GM19438 (cell line): ENCODE measurements around the gene CAMKMT.

Source experiments
- ATAC-seq: cut with Tn5 transposase; IDR thresholded peaks from one replicate; pipeline ENCODE4 v1.9.1; 2021; ENCODE audit warnings: low read depth; ENCODE audit not compliant: unreplicated experiment

CAMKMT gene

DNA sequence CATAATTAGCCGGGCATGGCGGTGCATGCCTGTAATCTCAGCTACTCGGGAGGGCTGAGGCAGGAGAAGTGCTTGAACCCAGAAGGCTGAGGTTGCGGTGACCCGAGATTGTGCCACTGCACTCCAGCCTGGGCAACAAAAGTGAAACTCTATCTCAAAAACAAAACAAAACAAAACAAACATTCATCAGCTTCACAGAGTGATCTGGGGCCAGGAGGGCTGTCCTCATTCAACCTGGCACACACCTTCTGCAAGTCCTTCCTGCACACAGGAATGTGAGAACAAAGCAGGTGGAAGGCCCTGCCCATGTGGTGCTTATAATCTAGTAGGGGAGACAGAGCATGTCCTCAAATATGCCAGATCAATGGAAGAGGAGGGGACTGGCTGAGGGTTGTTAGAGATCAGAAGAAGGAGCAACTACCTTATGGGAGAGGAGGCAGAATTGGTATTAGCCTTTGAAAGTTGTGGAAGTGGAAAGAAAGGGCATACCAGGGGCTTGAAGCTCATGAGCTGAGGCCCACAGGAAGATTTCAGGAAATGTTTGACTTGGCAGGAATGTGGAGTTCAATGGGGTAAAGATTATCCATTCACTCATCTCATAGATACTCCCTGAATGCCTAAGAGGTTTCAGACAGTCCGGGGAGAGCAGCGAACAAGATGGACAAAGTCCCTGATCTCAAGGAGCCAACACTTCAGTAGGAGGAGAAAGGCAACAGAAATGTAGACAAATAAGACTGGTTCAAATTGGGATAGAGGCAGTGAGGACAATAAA, 424.5 kb downstream of the CAMKMT start:
- ATAC-seq: no peak

GRCh38 chr2:44786817-44787214, 425.1 kb downstream of the CAMKMT start:
- no peak for ATAC-seq

DNA sequence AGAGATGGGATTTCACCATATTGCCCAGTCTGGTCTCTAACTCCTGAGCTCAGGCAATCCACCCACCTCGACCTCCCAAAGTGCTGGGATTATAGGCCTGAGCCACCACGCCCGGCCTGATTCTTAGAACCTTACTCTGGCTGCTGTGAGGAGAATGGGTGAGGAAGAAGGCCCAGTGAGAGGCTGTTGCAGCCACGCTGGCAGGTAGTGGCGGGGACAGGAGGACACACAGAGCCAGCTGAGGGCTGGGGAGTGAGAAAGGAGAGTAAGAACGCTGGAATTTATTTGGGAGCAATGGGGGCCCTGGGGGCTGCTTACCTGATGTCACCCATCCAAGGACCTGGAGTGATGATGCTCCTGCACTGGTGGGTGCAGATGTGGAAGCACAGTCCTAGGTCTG, 425.9 kb downstream of the CAMKMT start:
- no peak for ATAC-seq

DNA sequence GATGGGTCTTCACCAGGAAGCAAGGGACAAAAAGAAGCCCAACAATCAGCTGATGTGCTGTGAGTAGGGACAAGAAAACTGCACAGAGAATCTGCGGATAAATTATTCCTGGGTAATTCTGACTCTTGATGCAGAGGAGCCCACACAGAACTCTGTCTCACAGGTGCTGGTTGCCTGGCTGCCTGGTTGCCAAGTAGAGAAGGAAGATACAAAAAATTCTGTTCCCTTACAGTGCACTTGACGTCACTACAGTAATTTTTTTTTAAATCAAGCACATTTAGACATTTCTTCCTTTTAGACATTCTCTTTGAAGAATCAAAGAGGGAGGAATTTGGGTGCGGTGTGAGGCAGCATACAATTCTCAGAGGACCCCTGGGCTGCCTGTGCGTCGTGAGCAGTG, 427.7 kb downstream of the CAMKMT start:
- no peak for ATAC-seq

- ATAC-seq: no peak
Observed at GRCh38 chr2:44789971-44790721, 428.4 kb downstream of the CAMKMT start.

- no peak for ATAC-seq
Observed at GRCh38 chr2:44793322-44793870, 431.6 kb downstream of the CAMKMT start.

GRCh38 chr2:44796771-44797170, 435.0 kb downstream of the CAMKMT start:
- no peak for ATAC-seq

- no peak for ATAC-seq
Observed at GRCh38 chr2:44798139-44798659, 436.5 kb downstream of the CAMKMT start.

- no peak for ATAC-seq
Observed at GRCh38 chr2:44799105-44799504, 437.4 kb downstream of the CAMKMT start.

DNA sequence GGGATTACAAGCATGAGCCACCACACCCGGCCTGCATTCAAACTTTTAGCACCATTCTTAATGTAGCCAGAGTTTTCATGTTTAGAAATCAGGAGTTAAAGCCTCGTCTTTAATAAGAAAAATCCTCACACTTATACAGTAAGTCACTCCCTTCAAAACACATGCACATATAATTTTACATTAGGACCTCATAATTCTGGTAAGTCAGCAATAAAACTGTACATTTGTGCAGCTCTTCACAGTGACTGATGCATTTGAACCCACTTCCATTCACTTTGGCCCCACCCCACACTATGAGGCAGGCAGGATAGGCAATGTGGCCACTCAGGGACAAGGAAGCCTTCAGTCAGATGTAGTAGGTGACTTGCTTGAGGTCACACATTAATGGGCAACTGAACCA, 438.0 kb downstream of the CAMKMT start:
- no peak for ATAC-seq

- no peak for ATAC-seq
Observed at GRCh38 chr2:44801289-44801840, 439.6 kb downstream of the CAMKMT start.

DNA sequence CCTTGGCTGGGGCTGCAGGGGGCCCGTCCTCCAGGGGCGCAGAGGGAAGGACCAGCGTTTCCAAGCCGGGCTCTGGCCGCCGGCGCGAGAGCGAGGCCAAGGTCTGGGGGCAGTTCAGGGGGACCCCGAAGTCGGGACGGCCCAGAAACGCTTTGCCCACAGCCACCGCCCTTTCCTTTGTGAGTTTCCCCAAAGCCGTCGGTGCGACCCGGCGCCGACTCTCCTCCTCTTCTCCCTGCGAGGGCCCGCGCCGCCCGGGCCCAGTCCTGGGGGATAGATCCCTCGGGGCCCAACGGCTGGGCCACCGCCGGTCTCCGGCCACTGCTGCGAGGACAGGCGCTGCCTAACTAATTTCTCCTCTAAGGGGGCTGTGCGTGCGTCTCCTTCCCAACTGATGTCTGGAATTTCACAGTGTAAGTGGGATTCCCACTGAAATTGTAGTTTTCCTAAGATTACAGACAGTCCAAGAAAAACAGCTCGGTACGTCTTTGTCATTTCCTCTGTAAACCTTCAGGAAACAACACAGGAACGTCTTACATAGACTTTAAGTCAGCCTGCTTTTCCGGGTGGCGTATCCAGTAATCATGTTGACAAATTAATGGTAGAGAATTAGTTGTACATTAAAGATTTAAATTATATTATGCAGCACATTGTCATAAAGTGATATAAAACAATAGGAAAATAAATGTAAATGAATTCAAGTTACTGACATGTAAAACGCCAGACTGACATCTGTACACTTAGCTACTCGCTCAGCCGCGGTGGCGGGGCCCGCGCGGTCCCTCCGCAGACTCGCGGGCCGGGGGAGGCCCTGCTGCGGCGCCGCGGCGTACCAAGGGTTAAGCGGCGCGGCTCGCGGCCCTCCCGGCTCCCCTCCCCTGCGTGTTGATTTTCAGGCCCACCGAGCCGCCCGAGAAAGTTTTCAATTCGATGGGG, 440.4 kb downstream of the CAMKMT start:
- no peak for ATAC-seq

- no peak for ATAC-seq
Observed at GRCh38 chr2:44802777-44803424, 441.2 kb downstream of the CAMKMT start.

DNA sequence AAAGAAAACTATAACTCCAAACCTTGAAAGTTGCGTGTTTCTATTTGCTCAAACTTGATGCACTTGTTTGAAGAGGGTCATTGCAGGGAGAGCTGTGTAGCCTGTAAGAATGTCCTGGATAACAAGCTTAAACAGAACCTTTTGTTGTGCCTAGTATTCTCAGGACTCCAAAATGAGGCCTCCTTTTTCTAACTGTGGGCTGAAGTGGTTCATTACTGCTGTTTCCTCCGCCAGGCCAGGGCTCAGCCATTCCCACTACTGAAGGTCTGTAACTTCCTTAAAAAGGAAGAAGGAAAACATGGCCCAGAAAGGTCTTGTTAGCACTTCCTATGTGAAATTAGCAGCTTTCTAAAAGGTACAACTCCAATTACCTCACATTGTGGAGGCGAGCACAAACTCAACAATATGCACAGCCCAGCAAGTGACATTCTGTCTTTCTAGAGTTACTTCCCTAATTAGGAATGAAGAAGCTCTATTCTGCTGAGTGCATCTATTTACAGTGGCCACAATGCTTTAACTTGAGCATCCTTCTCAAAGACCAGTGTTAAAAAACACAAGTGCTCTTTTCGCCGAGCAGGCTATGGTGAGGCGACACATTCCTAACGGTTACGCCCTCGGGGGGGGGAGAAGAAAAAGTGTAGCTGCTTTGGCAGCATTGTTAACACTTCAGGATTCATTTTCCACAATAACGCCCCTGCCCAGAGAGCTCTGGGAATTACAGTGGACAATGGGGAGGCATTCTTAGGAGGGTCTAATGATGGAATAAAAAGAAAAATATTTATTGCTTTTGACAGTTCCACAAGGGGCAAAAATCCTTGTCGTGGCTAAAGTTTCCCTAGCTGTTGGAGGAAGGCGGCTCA, 442.9 kb downstream of the CAMKMT start:
- ATAC-seq: no peak

DNA sequence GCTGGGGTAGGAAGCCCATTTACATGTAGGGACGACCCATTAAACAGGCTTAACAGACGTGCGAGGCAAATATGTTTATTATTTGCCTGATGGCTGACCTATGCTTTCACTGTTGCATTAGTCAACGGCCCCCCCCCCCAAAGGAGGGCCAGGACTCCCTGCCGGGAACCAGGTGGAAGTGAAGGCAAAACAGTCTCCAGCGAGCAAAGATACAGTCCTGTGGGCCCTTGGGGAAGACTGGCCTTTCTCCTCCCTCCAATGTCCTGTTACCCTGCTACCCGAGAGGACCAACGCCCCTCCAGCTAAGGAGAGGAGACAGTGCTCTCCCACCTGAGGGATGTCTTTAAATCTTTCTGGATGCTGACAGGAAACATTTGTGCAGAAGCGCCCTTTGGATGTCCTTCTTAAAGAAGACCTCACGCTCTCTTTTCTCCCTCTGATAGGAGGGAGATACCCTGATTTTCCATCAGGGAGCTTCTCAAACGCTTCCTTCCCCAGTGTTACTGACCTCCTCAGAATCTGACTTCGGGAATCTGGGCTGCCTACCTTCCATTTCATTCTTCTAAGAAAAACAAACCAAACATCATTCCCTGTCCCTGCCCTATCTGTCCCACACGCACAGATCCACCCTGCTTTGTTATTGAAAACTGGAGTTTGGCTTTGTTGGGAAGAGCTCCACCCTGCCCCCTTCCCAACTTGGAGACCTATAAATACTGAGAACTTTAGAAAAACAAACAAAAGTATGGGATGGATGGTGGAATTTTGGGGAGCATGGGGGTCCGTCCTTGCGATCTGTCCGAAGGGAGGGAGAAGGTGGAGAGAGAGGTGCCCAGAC, 443.9 kb downstream of the CAMKMT start:
- ATAC-seq: no peak

- ATAC-seq: no peak
Observed at GRCh38 chr2:44807201-44808025, 445.7 kb downstream of the CAMKMT start.
